ENCODE results near the gene NPPA. TPM values are rescaled to one million over a fixed set of nuclear protein-coding genes. Genes with fewer than 3 reads are reported as not detected.

The NPPA gene
- total RNA-seq, 1 experiment from 2014 or later, result not detected

DNA sequence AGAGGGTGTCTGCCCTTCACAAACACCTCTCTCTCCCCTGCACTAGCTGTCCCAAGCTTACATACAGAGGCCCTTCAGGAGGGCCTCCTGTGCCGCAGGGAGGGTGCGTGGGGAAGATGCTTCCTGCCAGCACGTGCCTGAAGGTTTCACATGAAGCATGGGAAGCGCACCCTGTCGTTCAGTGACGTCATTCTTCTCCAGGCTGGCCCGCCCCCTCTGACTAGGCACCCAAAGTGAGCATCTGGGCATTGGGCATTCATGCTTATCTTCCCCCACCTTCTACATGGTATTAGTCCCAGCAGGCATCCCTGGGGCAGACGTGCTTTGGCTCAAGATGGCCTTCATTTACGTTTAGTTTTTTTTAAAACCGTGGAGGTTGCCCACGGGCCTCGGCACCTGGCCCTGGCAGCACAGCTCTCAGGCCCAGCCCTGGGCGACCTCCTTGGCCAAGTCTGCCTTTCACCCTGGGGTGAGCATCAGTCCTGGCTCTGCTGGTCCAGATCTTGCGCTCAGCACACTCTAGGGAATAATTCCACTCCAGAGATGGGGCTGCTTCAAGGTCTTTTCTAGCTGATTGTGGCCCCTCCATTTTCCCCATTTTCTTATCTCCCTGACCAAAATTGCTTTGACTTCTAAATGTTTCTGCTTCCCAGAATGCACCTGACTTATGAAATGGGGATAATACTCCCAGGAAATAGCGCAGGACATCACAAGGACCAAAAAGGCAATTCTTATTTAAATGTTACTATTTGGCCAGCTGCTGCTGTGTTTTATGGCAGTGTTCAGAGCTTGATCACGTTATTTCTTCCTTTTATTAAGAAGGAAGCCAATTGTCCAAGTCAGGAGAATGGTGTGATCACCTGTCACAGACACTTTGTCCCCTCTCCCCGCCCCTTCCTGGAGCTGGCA is 6.1 kb downstream of the NPPA start:
- no peaks in the 10 kb centered on the region for H4K20me1 ChIP-seq (ENCODE audit: insufficient read depth)
- H3K27me3 ChIP-seq (ENCODE audit: insufficient read depth, low read depth), result no peaks in the 10 kb centered on the region
- H3K79me2 ChIP-seq (ENCODE audit: low read depth), result no peaks in the 10 kb centered on the region
- BruUV-seq (replicated peaks), result no TSS peak
- H3K4me3 ChIP-seq, result no peak overlapping the region
- DNase-seq, result no peak
- no peak overlapping the region for H2AFZ ChIP-seq
- H3K4me1 ChIP-seq (replicated peaks; ENCODE audit: insufficient read depth), result no peaks in the 10 kb centered on the region
- no peak overlapping the region for H3K4me2 ChIP-seq
- H3F3A ChIP-seq (ENCODE audit: insufficient read depth, low read depth), result no peaks in the 10 kb centered on the region
- CTCF ChIA-PET, result no interaction called here
- POLR2A ChIA-PET (ENCODE audit: unreplicated experiment), result interaction anchor here (0.7 kb wide), 1 partner anchor 8 kb away, joined by 3 read pairs; no protein-coding TSS in a partner anchor
- intact Hi-C loops (cut with micrococcal nuclease; ENCODE audit: unreplicated experiment), result no loop called here
- no peaks in the 10 kb centered on the region for H3K9me2 ChIP-seq (ENCODE audit: insufficient read depth)
- no peaks in the 10 kb centered on the region for H3K9me3 ChIP-seq (ENCODE audit: insufficient read depth, low read depth)
- H3K27ac ChIP-seq, result no peak overlapping the region
- TF ChIP-seq, protein P1, sequence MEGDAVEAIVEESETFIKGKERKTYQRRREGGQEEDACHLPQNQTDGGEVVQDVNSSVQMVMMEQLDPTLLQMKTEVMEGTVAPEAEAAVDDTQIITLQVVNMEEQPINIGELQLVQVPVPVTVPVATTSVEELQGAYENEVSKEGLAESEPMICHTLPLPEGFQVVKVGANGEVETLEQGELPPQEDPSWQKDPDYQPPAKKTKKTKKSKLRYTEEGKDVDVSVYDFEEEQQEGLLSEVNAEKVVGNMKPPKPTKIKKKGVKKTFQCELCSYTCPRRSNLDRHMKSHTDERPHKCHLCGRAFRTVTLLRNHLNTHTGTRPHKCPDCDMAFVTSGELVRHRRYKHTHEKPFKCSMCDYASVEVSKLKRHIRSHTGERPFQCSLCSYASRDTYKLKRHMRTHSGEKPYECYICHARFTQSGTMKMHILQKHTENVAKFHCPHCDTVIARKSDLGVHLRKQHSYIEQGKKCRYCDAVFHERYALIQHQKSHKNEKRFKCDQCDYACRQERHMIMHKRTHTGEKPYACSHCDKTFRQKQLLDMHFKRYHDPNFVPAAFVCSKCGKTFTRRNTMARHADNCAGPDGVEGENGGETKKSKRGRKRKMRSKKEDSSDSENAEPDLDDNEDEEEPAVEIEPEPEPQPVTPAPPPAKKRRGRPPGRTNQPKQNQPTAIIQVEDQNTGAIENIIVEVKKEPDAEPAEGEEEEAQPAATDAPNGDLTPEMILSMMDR (conservative IDR thresholded peaks at IDR 0.05), result no peak
- no peak for TF ChIP-seq EZH2 (IDR thresholded peaks at IDR 0.05; ENCODE audit: low read depth)
- H3K36me3 ChIP-seq (ENCODE audit: low read depth), result no peaks in the 10 kb centered on the region

DNA sequence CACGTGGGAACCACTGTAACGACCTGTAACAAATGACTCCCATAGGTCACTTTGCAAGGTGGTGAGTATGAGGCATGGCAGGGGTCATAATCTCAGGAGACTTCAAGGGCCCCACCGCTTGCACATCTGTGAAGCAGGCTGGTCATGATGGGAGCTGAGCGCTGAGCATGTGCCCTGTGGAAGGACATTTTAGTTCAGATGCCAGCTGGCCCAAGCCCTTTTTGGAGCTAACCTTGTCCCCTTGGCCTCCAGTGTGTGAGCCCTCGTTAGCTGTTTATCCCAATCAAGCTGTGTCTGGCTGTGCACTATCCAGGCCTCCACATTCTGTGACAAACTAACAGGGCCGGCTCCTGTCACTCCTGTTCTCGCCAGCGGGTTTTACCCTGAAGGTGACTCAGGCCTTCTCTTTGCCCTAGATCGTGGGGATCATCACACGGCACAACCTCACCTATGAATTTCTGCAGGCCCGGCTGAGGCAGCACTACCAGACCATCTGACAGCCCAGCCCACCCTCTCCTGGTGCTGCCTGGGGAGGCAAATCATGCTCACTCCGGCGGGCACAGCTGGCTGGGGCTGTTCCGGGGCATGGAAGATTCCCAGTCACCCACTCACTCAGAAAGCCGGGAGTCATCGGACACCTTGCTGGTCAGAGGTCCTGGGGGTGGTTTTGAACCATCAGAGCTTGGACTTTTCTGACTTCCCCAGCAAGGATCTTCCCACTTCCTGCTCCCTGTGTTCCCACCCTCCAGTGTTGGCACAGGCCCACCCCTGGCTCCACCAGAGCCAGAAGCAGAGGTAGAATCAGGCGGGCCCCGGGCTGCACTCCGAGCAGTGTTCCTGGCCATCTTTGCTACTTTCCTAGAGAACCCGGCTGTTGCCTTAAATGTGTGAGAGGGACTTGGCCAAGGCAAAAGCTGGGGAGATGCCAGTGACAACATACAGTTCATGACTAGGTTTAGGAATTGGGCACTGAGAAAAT is 7.6 kb downstream of the NPPA start:
- intact Hi-C loops (cut with micrococcal nuclease; ENCODE audit: unreplicated experiment), result loop anchor here (5.0 to 10.0 kb wide), 2 partner anchors 142 to 365 kb away; partner anchors contain the start of gene MFN2
- no peaks in the 10 kb centered on the region for H4K20me1 ChIP-seq (ENCODE audit: insufficient read depth)
- H3K27me3 ChIP-seq (ENCODE audit: insufficient read depth, low read depth), result no peaks in the 10 kb centered on the region
- ChIA-PET CTCF (no interaction called here), POLR2A (ENCODE audit: unreplicated experiment) (interaction anchor here (0.5 to 0.7 kb wide), 2 partner anchors 9 to 68 kb away, joined by 3 to 4 read pairs; no protein-coding TSS in a partner anchor)
- no peak for TF ChIP-seq EZH2 (IDR thresholded peaks at IDR 0.05; ENCODE audit: low read depth)
- TF ChIP-seq, protein P1 (conservative IDR thresholded peaks at IDR 0.05), result no peak
- H3K79me2 ChIP-seq (ENCODE audit: low read depth), result no peaks in the 10 kb centered on the region
- H3K36me3 ChIP-seq (ENCODE audit: low read depth), result no peaks in the 10 kb centered on the region
- DNase-seq, result no peak
- H3K9me3 ChIP-seq (ENCODE audit: insufficient read depth, low read depth), result no peaks in the 10 kb centered on the region
- no peak overlapping the region for H3K4me3 ChIP-seq
- no peak overlapping the region for H3K27ac ChIP-seq
- H3K9me2 ChIP-seq (ENCODE audit: insufficient read depth), result no peaks in the 10 kb centered on the region
- H3K4me1 ChIP-seq (replicated peaks; ENCODE audit: insufficient read depth), result no peaks in the 10 kb centered on the region
- H3K4me2 ChIP-seq, result no peak overlapping the region
- no peak overlapping the region for H2AFZ ChIP-seq
- BruUV-seq (replicated peaks), result no TSS peak
- no peaks in the 10 kb centered on the region for H3F3A ChIP-seq (ENCODE audit: insufficient read depth, low read depth)
